ENCODE data around the gene CGB1.

Gene CGB1

GRCh38 chr19:49070416-49070815 lies 33.7 kb upstream of the CGB1 start:
- Histone ChIP-seq H3K4me1 (ENCODE audit: control insufficient read depth, low read length) (no peaks in the 10 kb centered on the region), H3F3A (ENCODE audit: control insufficient read depth, insufficient read depth) (no peaks in the 10 kb centered on the region), H3K36me3 (ENCODE audit: control insufficient read depth, low read length) (no peaks in the 10 kb centered on the region), H3K27me3 (ENCODE audit: control insufficient read depth, low read length) (peaks cover 14% of the 10 kb centered on the region), H3K9me2 (replicated peaks; ENCODE audit: control insufficient read depth, low read length) (no peaks in the 10 kb centered on the region), H3K27ac (ENCODE audit: low read depth, low read length) (no peak overlapping the region), H3K79me2 (ENCODE audit: control insufficient read depth, low read length) (no peaks in the 10 kb centered on the region), H3K9me3 (ENCODE audit: control insufficient read depth, insufficient read depth, low read length) (no peaks in the 10 kb centered on the region), H4K20me1 (ENCODE audit: control insufficient read depth, insufficient read depth, low read depth, low read length) (no peaks in the 10 kb centered on the region), H3K4me2 (ENCODE audit: low read length) (no peak overlapping the region), H3K4me3 (ENCODE audit: low read length) (no peak overlapping the region)
- TF ChIP-seq CTCF (IDR thresholded peaks at IDR 0.05; ENCODE audit: low read depth, low read length, poor library complexity, severe bottlenecking) = no peak
- TF ChIP-seq EZH2phosphoT487 (IDR thresholded peaks at IDR 0.05; ENCODE audit: borderline replicate concordance, low read length) = no peak

- H3K4me2 ChIP-seq (ENCODE audit: low read length) = no peak overlapping the region
- no peaks in the 10 kb centered on the region for H3K79me2 ChIP-seq (ENCODE audit: control insufficient read depth, low read length)
- no peaks in the 10 kb centered on the region for H4K20me1 ChIP-seq (ENCODE audit: control insufficient read depth, insufficient read depth, low read depth, low read length)
- no peaks in the 10 kb centered on the region for H3F3A ChIP-seq (ENCODE audit: control insufficient read depth, insufficient read depth)
- H3K9me2 ChIP-seq (replicated peaks; ENCODE audit: control insufficient read depth, low read length) = no peaks in the 10 kb centered on the region
- no peaks in the 10 kb centered on the region for H3K36me3 ChIP-seq (ENCODE audit: control insufficient read depth, low read length)
- no peak overlapping the region for H3K27ac ChIP-seq (ENCODE audit: low read depth, low read length)
- no peaks in the 10 kb centered on the region for H3K9me3 ChIP-seq (ENCODE audit: control insufficient read depth, insufficient read depth, low read length)
- no peak overlapping the region for H3K4me3 ChIP-seq (ENCODE audit: low read length)
- TF ChIP-seq EZH2phosphoT487 (IDR thresholded peaks at IDR 0.05; ENCODE audit: borderline replicate concordance, low read length) = no peak
- TF ChIP-seq CTCF (IDR thresholded peaks at IDR 0.05; ENCODE audit: low read depth, low read length, poor library complexity, severe bottlenecking) = no peak
- peaks cover 25% of the 10 kb centered on the region for H3K27me3 ChIP-seq (ENCODE audit: control insufficient read depth, low read length)
- H3K4me1 ChIP-seq (ENCODE audit: control insufficient read depth, low read length) = no peaks in the 10 kb centered on the region
Measured at GRCh38 chr19:49069026-49069425, 32.3 kb upstream of the CGB1 start.

- no peaks in the 10 kb centered on the region for H3F3A ChIP-seq (ENCODE audit: control insufficient read depth, insufficient read depth)
- H3K9me3 ChIP-seq (ENCODE audit: control insufficient read depth, insufficient read depth, low read length) = no peaks in the 10 kb centered on the region
- peaks cover 26% of the 10 kb centered on the region for H3K27me3 ChIP-seq (ENCODE audit: control insufficient read depth, low read length)
- no peak for TF ChIP-seq EZH2phosphoT487 (IDR thresholded peaks at IDR 0.05; ENCODE audit: borderline replicate concordance, low read length)
- TF ChIP-seq CTCF (IDR thresholded peaks at IDR 0.05; ENCODE audit: low read depth, low read length, poor library complexity, severe bottlenecking) = no peak
- H3K4me3 ChIP-seq (ENCODE audit: low read length) = no peak overlapping the region
- no peaks in the 10 kb centered on the region for H3K4me1 ChIP-seq (ENCODE audit: control insufficient read depth, low read length)
- H3K36me3 ChIP-seq (ENCODE audit: control insufficient read depth, low read length) = no peaks in the 10 kb centered on the region
- H3K79me2 ChIP-seq (ENCODE audit: control insufficient read depth, low read length) = no peaks in the 10 kb centered on the region
- no peak overlapping the region for H3K4me2 ChIP-seq (ENCODE audit: low read length)
- no peaks in the 10 kb centered on the region for H3K9me2 ChIP-seq (replicated peaks; ENCODE audit: control insufficient read depth, low read length)
- H3K27ac ChIP-seq (ENCODE audit: low read depth, low read length) = no peak overlapping the region
- H4K20me1 ChIP-seq (ENCODE audit: control insufficient read depth, insufficient read depth, low read depth, low read length) = no peaks in the 10 kb centered on the region
Measured at GRCh38 chr19:49067554-49067953, 30.9 kb upstream of the CGB1 start.

Data from DOHH2 (cell line).